GM18526 (cell line): ENCODE results near the gene TM4SF20.

Experiments
- POLR2A ChIP-seq: IDR thresholded peaks from 3 replicates; pipeline ENCODE4 v1.6.1; 2011; ENCODE audit not compliant: insufficient read length; ENCODE audit errors: extremely low read depth

Gene TM4SF20

GRCh38 chr2:227313310-227313709, 65.8 kb downstream of the TM4SF20 start:
- no peak for TF ChIP-seq POLR2A

- TF ChIP-seq POLR2A = no peak
These were observed 66.5 kb downstream of the TM4SF20 start for GRCh38 chr2:227312579-227312978.
